ENCODE data around the gene TBC1D9.

Gene TBC1D9

GRCh38 chr4:140600408-140600807 lies 155.8 kb downstream of the TBC1D9 start:
- TF ChIP-seq GATA3 (IDR thresholded peaks at IDR 0.05; ENCODE audit: low read depth, low read length) (no peak), GATA2 (IDR thresholded peaks at IDR 0.05; ENCODE audit: low read depth, low read length) (no peak)

- TF ChIP-seq GATA2 (IDR thresholded peaks at IDR 0.05; ENCODE audit: low read depth, low read length) (no peak), GATA3 (IDR thresholded peaks at IDR 0.05; ENCODE audit: low read depth, low read length) (no peak)
Measured at GRCh38 chr4:140595065-140595464, 161.1 kb downstream of the TBC1D9 start.

DNA sequence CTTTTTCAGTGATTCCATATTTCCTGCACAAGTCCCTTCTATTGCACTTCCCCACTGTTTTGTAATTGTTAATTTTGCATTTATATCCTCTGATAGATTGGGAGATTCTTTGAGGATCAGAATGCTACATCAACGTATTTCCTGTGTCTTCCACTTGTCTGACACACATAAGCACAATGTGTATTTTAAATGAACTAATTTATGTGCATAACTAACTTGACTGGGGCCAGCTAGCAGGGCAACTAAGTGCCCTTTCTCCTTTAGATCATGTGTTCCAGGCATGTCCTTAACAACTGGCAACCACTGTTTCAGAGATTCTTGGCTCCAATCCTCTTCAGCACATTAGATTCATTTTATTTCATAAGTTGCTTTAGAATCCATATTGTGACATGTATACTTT lies 171.7 kb downstream of the TBC1D9 start:
- TF ChIP-seq GATA3 (IDR thresholded peaks at IDR 0.05; ENCODE audit: low read depth, low read length), result no peak

DNA sequence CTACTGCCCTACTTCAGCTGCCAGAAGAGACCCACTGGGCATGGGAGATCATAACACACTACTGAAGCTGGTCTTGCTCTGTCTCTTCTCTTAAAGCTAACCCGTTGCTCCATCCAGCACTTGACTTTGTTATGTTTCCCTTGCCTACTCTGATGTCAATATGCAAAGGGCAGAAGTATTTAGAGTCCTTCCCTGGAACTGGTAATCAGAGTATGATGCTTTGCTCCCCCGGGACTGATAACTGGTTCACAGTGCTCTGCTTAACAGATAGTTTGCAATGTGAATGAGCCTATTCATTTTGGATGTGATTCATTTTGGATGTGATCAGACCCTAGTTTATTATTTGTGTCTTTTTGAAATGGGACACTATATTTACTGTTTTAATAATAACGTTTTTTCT lies 175.1 kb downstream of the TBC1D9 start:
- TF ChIP-seq GATA3 (IDR thresholded peaks at IDR 0.05; ENCODE audit: low read depth, low read length), result no peak
- TF ChIP-seq GATA2 (IDR thresholded peaks at IDR 0.05; ENCODE audit: low read depth, low read length), result no peak

GRCh38 chr4:140579278-140579677 lies 176.9 kb downstream of the TBC1D9 start:
- no peak for TF ChIP-seq GATA2 (IDR thresholded peaks at IDR 0.05; ENCODE audit: low read depth, low read length)
- TF ChIP-seq GATA3 (IDR thresholded peaks at IDR 0.05; ENCODE audit: low read depth, low read length), result no peak

- TF ChIP-seq GATA3 (IDR thresholded peaks at IDR 0.05; ENCODE audit: low read depth, low read length) (no peak), GATA2 (IDR thresholded peaks at IDR 0.05; ENCODE audit: low read depth, low read length) (no peak)
Measured at GRCh38 chr4:140575489-140575888, 180.7 kb downstream of the TBC1D9 start.

DNA sequence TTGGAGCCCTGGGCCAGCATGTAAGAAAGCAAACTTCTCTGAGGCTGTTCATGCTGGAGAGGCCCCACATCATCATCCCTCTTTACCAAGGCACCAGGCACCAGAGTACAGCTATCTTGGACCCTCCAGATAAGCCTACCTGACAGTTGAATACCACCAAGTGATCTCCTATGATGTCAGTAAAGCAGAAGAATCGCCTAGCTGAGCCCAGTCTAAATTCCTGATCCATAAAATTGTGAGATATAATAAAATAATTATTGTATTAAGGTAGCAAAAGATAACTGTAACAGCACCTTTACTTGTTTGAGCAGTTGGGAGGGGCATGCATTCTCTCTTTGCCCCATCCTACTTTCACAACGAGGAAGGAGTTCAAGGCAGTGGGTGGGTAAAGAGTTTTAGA lies 184.6 kb downstream of the TBC1D9 start:
- TF ChIP-seq GATA2 (IDR thresholded peaks at IDR 0.05; ENCODE audit: low read depth, low read length) (no peak), GATA3 (IDR thresholded peaks at IDR 0.05; ENCODE audit: low read depth, low read length) (no peak)
